Naive thymus-derived CD8-positive, alpha-beta T cell (primary cell): ENCODE data around the gene KAZALD1. TPM values are rescaled to one million over a fixed set of nuclear protein-coding genes. Genes with fewer than 3 reads are reported as not detected.

ENCODE experiments used
- ATAC-seq, 2 donors: fragments of 150-1000 bp; cut with Tn5 transposase in 1 of 2; sonication (Bioruptor Pico), chemical (Tn5 transposase) in 1 of 2; 1 replicate in 1 of 2; 2 replicates in 1 of 2; pipeline ENCODE4 v1.10.0; 2021; ENCODE audit warnings: mild to moderate bottlenecking in 2 of 2, moderate library complexity in 2 of 2
- POLR2A ChIA-PET: fragments of 350-600 bp; sonication (Branson Sonifier 250); formaldehyde crosslinking; loops from one replicate; lab custom pipeline; 2021; ENCODE audit warnings: antibody characterized with exemption; lab: Charles Lee
- DNase-seq, 10 donors: peaks; one replicate each; pipeline versions ENCODE4 v3.0.0 to v3.0.0-alpha.2; 2020 to 2022
- H3K27ac Mint-ChIP-seq, 10 donors: one replicate each; pipeline ENCODE4 v1.8.0; 2020 to 2022; ENCODE audit warnings: mild to moderate bottlenecking in 10 of 10, mixed read lengths in 10 of 10, moderate library complexity in 4 of 10, inconsistent platforms in 1 of 10
- H3K27me3 Mint-ChIP-seq, 5 donors: one replicate each; pipeline ENCODE4 v1.8.0; 2021 to 2022; ENCODE audit warnings: mixed read lengths in 5 of 5
- H3K36me3 Mint-ChIP-seq, 3 donors: one replicate each; pipeline ENCODE4 v1.8.0; 2020 to 2022; ENCODE audit warnings: mixed read lengths in 3 of 3, mild to moderate bottlenecking in 2 of 3, inconsistent platforms in 1 of 3
- H3K4me1 Mint-ChIP-seq, 4 donors: one replicate each; pipeline ENCODE4 v1.8.0; 2021 to 2022; ENCODE audit warnings: mixed read lengths in 4 of 4
- H3K4me3 Mint-ChIP-seq, 10 donors: one replicate each; pipeline ENCODE4 v1.8.0; 2020 to 2022; ENCODE audit warnings: mild to moderate bottlenecking in 10 of 10, mixed read lengths in 10 of 10, moderate library complexity in 6 of 10, inconsistent platforms in 1 of 10
- H3K9me3 Mint-ChIP-seq, 9 donors: one replicate each; pipeline ENCODE4 v1.8.0; 2020 to 2022; ENCODE audit warnings: mixed read lengths in 9 of 9, mild to moderate bottlenecking in 3 of 9, inconsistent platforms in 1 of 9, moderate library complexity in 1 of 9
- polyA plus RNA-seq, 3 donors: library from polyadenylated mRNA; unstranded; fragments of 300-500 nt; fragmentation: Illumina TruSeq; gene quantifications; one replicate each; pipeline ENCODE4 v1.2.3, GENCODE V29; 2021
- total RNA-seq, 8 experiments: library from RNA in 2 of 8; stranded (reverse) in 2 of 8; gene quantifications; one replicate each; pipeline ENCODE4 v1.2.3 and lab custom pipeline; 2021 to 2026

KAZALD1 gene
- not detected for total RNA-seq
- polyA plus RNA-seq: not detected
- total RNA-seq (lab: John Stamatoyannopoulos, UW): 0 to 0.42 (median 0.13) reads per million in 6 experiments

GRCh38 chr10:101061624-101062231 lies at the start of gene KAZALD1:
TSS of gene KAZALD1 (plus strand) at chr10:101061989. CDS start at chr10:101062593, 604 bp downstream.
- Mint-ChIP-seq H3K27me3 (peaks cover 15 to 38% (median 26%) of the 10 kb centered on the region in 5 donors), H3K4me1 (peaks cover 18 to 48% (median 40%) of the 10 kb centered on the region in 4 donors), H3K36me3 (no peaks in the 10 kb centered on the region), H3K4me3 (peak within 1 kb of the TSS; percentile 92 to 99 (median 96)), H3K9me3 (no peaks in the 10 kb centered on the region), H3K27ac (peak within 1 kb of the TSS; percentile 83 to 99 (median 94))
- DNase-seq: peak in 1 of 10 donors; percentile 47
- POLR2A ChIA-PET: interaction anchor here (0.6 to 3.1 kb wide), 9 partner anchors 9 to 1616 kb away, joined by 3 to 38 read pairs (median 3); partner anchors contain the start of genes PDZD7 and SFXN3
- no peak for ATAC-seq

- no peak overlapping the region for H3K4me3 Mint-ChIP-seq
- H3K36me3 Mint-ChIP-seq: no peaks in the 10 kb centered on the region
Measured at GRCh38 chr10:101012525-101013364, 49.0 kb upstream of the KAZALD1 start.

GRCh38 chr10:101013365-101013825 lies 48.4 kb upstream of the KAZALD1 start:
- POLR2A ChIA-PET: interaction anchor here (0.7 to 4.7 kb wide), 4 partner anchors 14 to 1411 kb away, joined by 3 to 36 read pairs (median 4); partner anchors contain the start of gene LZTS2
- peak overlapping the region in 3 of 10 donors; percentile 9 to 61 (median 29) for H3K27ac Mint-ChIP-seq
- DNase-seq: no peak

More at GRCh38 chr10:101012525-101013364, 49.0 kb upstream of the KAZALD1 start:
- Mint-ChIP-seq H3K4me1 (peaks cover 12 to 19% (median 16%) of the 10 kb centered on the region in 4 donors), H3K9me3 (no peaks in the 10 kb centered on the region), H3K27me3 (peaks cover 4 to 49% (median 31%) of the 10 kb centered on the region in 5 donors), H3K27ac (peak overlapping the region in 3 of 10 donors; percentile 9 to 61 (median 29))
- peak; percentile 52 to 88 (median 68) for DNase-seq
- POLR2A ChIA-PET: interaction anchor here (1.5 kb wide), 1 partner anchor 13 kb away, joined by 4 read pairs; the partner anchor contains the start of gene LZTS2
- peak; percentile 92 to 93 for ATAC-seq

GRCh38 chr10:101014230-101014884 lies 47.4 kb upstream of the KAZALD1 start:
- Mint-ChIP-seq H3K27me3 (peaks cover 4 to 65% (median 37%) of the 10 kb centered on the region in 5 donors), H3K27ac (peak overlapping the region in 3 of 10 donors; percentile 27 to 82 (median 51)), H3K4me1 (peaks cover 15 to 24% (median 18%) of the 10 kb centered on the region in 4 donors), H3K36me3 (no peaks in the 10 kb centered on the region), H3K9me3 (no peaks in the 10 kb centered on the region), H3K4me3 (no peak overlapping the region)
- DNase-seq (peak; percentile 54 to 86 (median 74)), ATAC-seq (peak; percentile 47 to 59)
- POLR2A ChIA-PET: interaction anchor here (0.7 to 4.7 kb wide), 6 partner anchors 11 to 1410 kb away, joined by 3 to 36 read pairs (median 4); partner anchors contain the start of genes LZTS2, PDZD7 and SFXN3

More at GRCh38 chr10:101013365-101013825, 48.4 kb upstream of the KAZALD1 start:
- Mint-ChIP-seq H3K36me3 (no peaks in the 10 kb centered on the region), H3K4me1 (peaks cover 13 to 22% (median 17%) of the 10 kb centered on the region in 4 donors), H3K4me3 (no peak overlapping the region), H3K27me3 (peaks cover 4 to 55% (median 33%) of the 10 kb centered on the region in 5 donors), H3K9me3 (no peaks in the 10 kb centered on the region)
- ATAC-seq: no peak

GRCh38 chr10:101014966-101015581 lies 46.7 kb upstream of the KAZALD1 start:
- H3K27ac Mint-ChIP-seq: no peak overlapping the region
- peaks cover 5 to 71% (median 40%) of the 10 kb centered on the region in 5 donors for H3K27me3 Mint-ChIP-seq
- no peaks in the 10 kb centered on the region for H3K9me3 Mint-ChIP-seq
- no peak for ATAC-seq
- no peak overlapping the region for H3K4me3 Mint-ChIP-seq
- no peak for DNase-seq
- POLR2A ChIA-PET: interaction anchor here (0.7 to 4.7 kb wide), 3 partner anchors 12 to 17 kb away, joined by 3 to 36 read pairs (median 4); partner anchors contain the start of genes LZTS2, PDZD7 and SFXN3
- no peaks in the 10 kb centered on the region for H3K36me3 Mint-ChIP-seq
- peaks cover 15 to 24% (median 20%) of the 10 kb centered on the region in 4 donors for H3K4me1 Mint-ChIP-seq

GRCh38 chr10:101015582-101015973 lies 46.2 kb upstream of the KAZALD1 start:
- Mint-ChIP-seq H3K36me3 (no peaks in the 10 kb centered on the region), H3K27me3 (peaks cover 5 to 75% (median 44%) of the 10 kb centered on the region in 5 donors), H3K9me3 (no peaks in the 10 kb centered on the region), H3K4me3 (no peak overlapping the region), H3K4me1 (peaks cover 15 to 24% (median 20%) of the 10 kb centered on the region in 4 donors), H3K27ac (no peak overlapping the region)
- DNase-seq: no peak
- no peak for ATAC-seq
- POLR2A ChIA-PET: interaction anchor here (1.3 to 4.7 kb wide), 2 partner anchors 10 to 17 kb away, joined by 4 to 36 read pairs; partner anchors contain the start of gene LZTS2

GRCh38 chr10:101016814-101017213 lies 45.0 kb upstream of the KAZALD1 start:
- ATAC-seq (no peak), DNase-seq (no peak)
- H3K9me3 Mint-ChIP-seq: no peaks in the 10 kb centered on the region
- H3K4me3 Mint-ChIP-seq: no peak overlapping the region
- no peaks in the 10 kb centered on the region for H3K36me3 Mint-ChIP-seq
- peaks cover 15 to 24% (median 20%) of the 10 kb centered on the region in 4 donors for H3K4me1 Mint-ChIP-seq
- H3K27ac Mint-ChIP-seq: no peak overlapping the region
- POLR2A ChIA-PET: interaction anchor here (1.3 to 4.7 kb wide), 3 partner anchors 11 to 19 kb away, joined by 4 to 36 read pairs (median 15); partner anchors contain the start of genes LZTS2, PDZD7 and SFXN3
- H3K27me3 Mint-ChIP-seq: peaks cover 8 to 86% (median 50%) of the 10 kb centered on the region in 5 donors

- peaks cover 8 to 88% (median 52%) of the 10 kb centered on the region in 5 donors for H3K27me3 Mint-ChIP-seq
- POLR2A ChIA-PET: interaction anchor here (1.1 to 4.7 kb wide), 4 partner anchors 13 to 25 kb away, joined by 3 to 36 read pairs (median 10); partner anchors contain the start of genes LZTS2, PDZD7 and SFXN3
Measured at GRCh38 chr10:101018118-101018599, 43.6 kb upstream of the KAZALD1 start.

GRCh38 chr10:101018600-101019439 lies 43.0 kb upstream of the KAZALD1 start:
- peaks cover 8 to 82% (median 49%) of the 10 kb centered on the region in 5 donors for H3K27me3 Mint-ChIP-seq
- no peaks in the 10 kb centered on the region for H3K36me3 Mint-ChIP-seq
- DNase-seq (peak; percentile 40 to 84 (median 56)), ATAC-seq (peak; percentile 84 to 87)
- peak overlapping the region in 1 of 10 donors; percentile 43 for H3K27ac Mint-ChIP-seq
- POLR2A ChIA-PET: interaction anchor here (1.1 to 3.5 kb wide), 3 partner anchors 13 to 24 kb away, joined by 3 to 15 read pairs (median 5); partner anchors contain the start of genes LZTS2, PDZD7 and SFXN3
- no peaks in the 10 kb centered on the region for H3K9me3 Mint-ChIP-seq
- H3K4me1 Mint-ChIP-seq: peaks cover 7 to 14% (median 11%) of the 10 kb centered on the region in 4 donors
- peak overlapping the region in 2 of 10 donors; percentile 5 to 24 for H3K4me3 Mint-ChIP-seq

More at GRCh38 chr10:101018118-101018599, 43.6 kb upstream of the KAZALD1 start:
- peaks cover 10 to 18% (median 15%) of the 10 kb centered on the region in 4 donors for H3K4me1 Mint-ChIP-seq
- H3K36me3 Mint-ChIP-seq: no peaks in the 10 kb centered on the region
- ATAC-seq (no peak), DNase-seq (no peak)
- H3K4me3 Mint-ChIP-seq: peak overlapping the region in 1 of 10 donors; percentile 24
- H3K9me3 Mint-ChIP-seq: no peaks in the 10 kb centered on the region
- peak overlapping the region in 1 of 10 donors; percentile 43 for H3K27ac Mint-ChIP-seq

GRCh38 chr10:101019440-101019703 lies 42.4 kb upstream of the KAZALD1 start:
- DNase-seq (no peak), ATAC-seq (no peak)
- no peaks in the 10 kb centered on the region for H3K9me3 Mint-ChIP-seq
- POLR2A ChIA-PET: interaction anchor here (1.8 to 3.5 kb wide), 2 partner anchors 12 to 24 kb away, joined by 5 to 15 read pairs; partner anchors contain the start of genes PDZD7 and SFXN3
- no peak overlapping the region for H3K27ac Mint-ChIP-seq
- no peaks in the 10 kb centered on the region for H3K36me3 Mint-ChIP-seq
- H3K4me3 Mint-ChIP-seq: peak overlapping the region in 2 of 10 donors; percentile 5 to 50
- peaks cover 8 to 77% (median 46%) of the 10 kb centered on the region in 5 donors for H3K27me3 Mint-ChIP-seq
- H3K4me1 Mint-ChIP-seq: peaks cover 5 to 9% (median 7%) of the 10 kb centered on the region in 4 donors
